Mucosa of descending colon (tissue), 3 donors: ENCODE results near the gene ZBTB20. TPM values are rescaled to one million over a fixed set of nuclear protein-coding genes. Genes with fewer than 3 reads are reported as not detected.
"Not testable (repeated sequence)": the region's sequence is repeated elsewhere in the genome, so short reads cannot be mapped to it uniquely, and the experiment has no call there.

ENCODE experiments used
- ATAC-seq: fragments of 200-7000 bp; cut with Tn5 transposase; one replicate; pipeline ENCODE4 v1.9.1; 2020; ENCODE audit warnings: mild to moderate bottlenecking, moderate library complexity
- DNase-seq, 3 donors: peaks; one replicate each; pipeline ENCODE4 v3.0.0-alpha.2; 2020
- H3K36me3 ChIP-seq: fragments of 200-600 bp; one replicate; pipeline ENCODE4 v1.8.0; 2021; ENCODE audit warnings: low read depth, mild to moderate bottlenecking
- H3K4me1 ChIP-seq: fragments of 200-600 bp; one replicate; pipeline ENCODE4 v1.8.0; 2021; ENCODE audit warnings: low read depth, mild to moderate bottlenecking
- H3K4me3 ChIP-seq: fragments of 200-600 bp; one replicate; pipeline ENCODE4 v1.8.0; 2021; ENCODE audit warnings: mild to moderate bottlenecking
- H3K9me3 ChIP-seq: fragments of 200-600 bp; one replicate; pipeline ENCODE4 v1.8.0; 2021; ENCODE audit warnings: mild to moderate bottlenecking
- intact Hi-C, 2 donors: fragments of 100-400 bp; cut with DNase I in 1 of 2; cut with micrococcal nuclease in 1 of 2; formaldehyde crosslinking; loops; one replicate each; pipeline versions ENCODE4 v1.11.0 to v1.11.1; 2022; cut with DNase I, micrococcal nuclease
- total RNA-seq, 3 donors: library from RNA; stranded (reverse); fragmentation: NEBNext Ultra II Directional in 2 of 3; extraction: Animal tissue kit (Norgen Biotek cat#: 25700) in 2 of 3; gene quantifications; one replicate each; pipeline versions ENCODE4 v1.2.1 to v1.2.4, GENCODE V29; 2021 to 2023
- TF ChIP-seq, protein P1 (sequence below): fragments of 200-600 bp; IDR thresholded peaks from one replicate; pipeline ENCODE4 v1.8.0; 2022; ENCODE audit warnings: antibody characterized with exemption, mild to moderate bottlenecking
- donor health status: DM: no; HTN: no; CAD: no; lungs with moderate emphysema.
- donor health status: DM: no; HTN: no; CAD: no.
- donor health status: DM: no; HTN: yes; CAD: no.

Gene ZBTB20
- total RNA-seq, 3 donors from 2014 or later: 30.6 to 85.6 (median 37.3) TPM

DNA sequence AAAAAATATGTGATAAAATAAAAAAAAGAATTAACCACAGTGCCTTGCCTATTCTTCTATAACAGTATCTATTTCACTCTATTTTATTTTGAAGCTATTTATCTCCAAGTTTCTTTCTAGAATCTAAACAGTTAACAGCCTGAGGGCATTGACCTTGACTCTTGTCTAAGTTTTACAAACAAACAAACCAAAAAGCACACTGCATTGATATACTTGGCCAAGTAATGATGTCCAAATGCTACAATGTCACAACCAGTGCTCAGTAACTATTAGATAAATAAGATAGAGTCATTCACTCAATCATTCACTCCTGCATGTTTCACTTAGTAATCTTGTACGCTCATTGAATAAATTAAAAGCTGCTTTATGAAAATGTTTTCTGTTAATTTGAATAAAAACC, 466.8 kb downstream of the ZBTB20 start:
- Histone ChIP-seq H3K4me1 (no peaks in the 10 kb centered on the region), H3K4me3 (no peak overlapping the region), H3K36me3 (no peaks in the 10 kb centered on the region), H3K9me3 (no peaks in the 10 kb centered on the region)
- ATAC-seq (no peak), DNase-seq (no peak)
- TF ChIP-seq, protein P1, sequence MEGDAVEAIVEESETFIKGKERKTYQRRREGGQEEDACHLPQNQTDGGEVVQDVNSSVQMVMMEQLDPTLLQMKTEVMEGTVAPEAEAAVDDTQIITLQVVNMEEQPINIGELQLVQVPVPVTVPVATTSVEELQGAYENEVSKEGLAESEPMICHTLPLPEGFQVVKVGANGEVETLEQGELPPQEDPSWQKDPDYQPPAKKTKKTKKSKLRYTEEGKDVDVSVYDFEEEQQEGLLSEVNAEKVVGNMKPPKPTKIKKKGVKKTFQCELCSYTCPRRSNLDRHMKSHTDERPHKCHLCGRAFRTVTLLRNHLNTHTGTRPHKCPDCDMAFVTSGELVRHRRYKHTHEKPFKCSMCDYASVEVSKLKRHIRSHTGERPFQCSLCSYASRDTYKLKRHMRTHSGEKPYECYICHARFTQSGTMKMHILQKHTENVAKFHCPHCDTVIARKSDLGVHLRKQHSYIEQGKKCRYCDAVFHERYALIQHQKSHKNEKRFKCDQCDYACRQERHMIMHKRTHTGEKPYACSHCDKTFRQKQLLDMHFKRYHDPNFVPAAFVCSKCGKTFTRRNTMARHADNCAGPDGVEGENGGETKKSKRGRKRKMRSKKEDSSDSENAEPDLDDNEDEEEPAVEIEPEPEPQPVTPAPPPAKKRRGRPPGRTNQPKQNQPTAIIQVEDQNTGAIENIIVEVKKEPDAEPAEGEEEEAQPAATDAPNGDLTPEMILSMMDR: no peak
- intact Hi-C loops: no loop called here

DNA sequence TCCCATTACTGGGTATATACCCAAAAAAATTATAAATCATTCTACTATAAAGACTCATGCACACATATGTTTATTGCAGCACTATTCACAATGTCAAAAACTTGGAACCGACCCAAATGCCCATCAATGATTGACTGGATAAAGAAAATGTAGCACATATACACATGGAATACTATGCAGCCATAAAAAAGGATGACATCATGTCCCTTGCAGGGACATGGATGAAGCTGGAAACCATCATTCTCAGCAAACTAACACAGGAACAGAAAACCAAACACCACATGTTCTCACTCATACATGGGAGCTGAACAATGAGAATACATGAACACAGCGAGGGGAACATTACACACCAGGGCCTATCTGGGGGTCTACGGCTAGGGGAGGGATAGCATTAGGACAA, 467.3 kb downstream of the ZBTB20 start:
- H3K4me1 ChIP-seq, H3K36me3 ChIP-seq, ATAC-seq, H3K9me3 ChIP-seq, H3K4me3 ChIP-seq, DNase-seq, intact Hi-C loops: not testable (repeated sequence)

DNA sequence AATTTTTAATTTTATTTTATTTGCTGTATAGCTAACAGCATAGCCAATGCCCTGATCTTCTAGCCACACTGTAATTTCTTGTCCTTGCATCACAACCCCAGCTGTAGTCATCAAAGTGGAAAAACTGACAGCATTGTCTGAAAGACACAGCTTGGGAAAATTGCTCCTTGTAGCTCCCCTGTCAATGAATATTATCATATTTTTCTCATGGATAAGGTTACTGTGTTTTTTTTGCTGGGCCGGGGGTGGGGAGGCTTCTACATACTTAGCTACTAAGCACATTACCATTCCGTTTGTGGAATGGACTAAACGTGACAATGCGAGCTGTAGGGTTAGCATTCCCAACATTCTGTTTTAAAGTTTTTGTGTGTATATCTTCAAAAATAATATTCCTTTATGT, 472.0 kb downstream of the ZBTB20 start:
- ATAC-seq (no peak), DNase-seq (no peak)
- intact Hi-C loops: no loop called here
- no peaks in the 10 kb centered on the region for H3K9me3 ChIP-seq
- TF ChIP-seq, protein P1: no peak
- H3K36me3 ChIP-seq: no peaks in the 10 kb centered on the region
- H3K4me3 ChIP-seq: no peak overlapping the region
- no peaks in the 10 kb centered on the region for H3K4me1 ChIP-seq

DNA sequence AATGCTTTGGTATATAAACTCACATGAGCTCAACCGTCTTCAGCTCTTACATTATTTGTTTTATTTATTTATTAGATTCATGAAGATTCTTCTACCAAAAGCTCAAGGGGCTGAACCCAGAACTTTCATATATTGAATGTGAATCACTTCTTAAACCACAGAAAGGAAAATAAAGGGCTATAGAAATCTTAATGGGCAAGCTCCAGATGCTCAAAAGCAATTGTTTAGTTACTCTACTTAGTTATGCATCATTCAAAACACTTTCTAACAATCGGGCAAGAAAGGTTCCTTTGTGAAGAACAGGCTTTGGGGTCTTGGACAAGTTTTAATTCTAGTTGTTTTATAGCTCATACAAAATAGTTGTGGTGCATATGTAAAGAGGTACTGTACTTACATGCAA, 473.1 kb downstream of the ZBTB20 start:
- TF ChIP-seq, protein P1: no peak
- DNase-seq: no peak
- intact Hi-C loops: no loop called here
- no peak for ATAC-seq
- H3K4me1 ChIP-seq: no peaks in the 10 kb centered on the region
- H3K36me3 ChIP-seq: no peaks in the 10 kb centered on the region
- H3K4me3 ChIP-seq: no peak overlapping the region
- H3K9me3 ChIP-seq: no peaks in the 10 kb centered on the region

DNA sequence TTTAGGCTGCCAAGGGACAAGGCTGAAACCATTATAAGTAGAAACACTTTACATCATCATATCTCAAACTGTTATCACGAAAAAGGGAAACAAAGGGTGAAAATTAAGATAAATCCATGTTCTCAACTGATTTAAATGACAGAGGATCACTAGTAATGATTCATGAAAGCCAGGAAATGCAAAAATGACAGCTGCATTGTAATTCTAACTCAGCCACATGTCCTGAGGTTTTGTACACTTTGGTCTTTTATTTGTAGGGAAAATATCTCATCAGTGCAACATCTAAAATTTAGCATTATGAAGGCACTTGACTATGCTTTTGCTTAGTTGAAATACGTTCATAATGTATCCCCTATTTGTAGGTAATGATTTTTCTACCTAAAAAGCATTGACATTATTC, 473.6 kb downstream of the ZBTB20 start:
- DNase-seq (no peak), ATAC-seq (no peak)
- Histone ChIP-seq H3K9me3 (no peaks in the 10 kb centered on the region), H3K4me3 (no peak overlapping the region), H3K36me3 (no peaks in the 10 kb centered on the region), H3K4me1 (no peaks in the 10 kb centered on the region)
- intact Hi-C loops: no loop called here
- TF ChIP-seq, protein P1: no peak

DNA sequence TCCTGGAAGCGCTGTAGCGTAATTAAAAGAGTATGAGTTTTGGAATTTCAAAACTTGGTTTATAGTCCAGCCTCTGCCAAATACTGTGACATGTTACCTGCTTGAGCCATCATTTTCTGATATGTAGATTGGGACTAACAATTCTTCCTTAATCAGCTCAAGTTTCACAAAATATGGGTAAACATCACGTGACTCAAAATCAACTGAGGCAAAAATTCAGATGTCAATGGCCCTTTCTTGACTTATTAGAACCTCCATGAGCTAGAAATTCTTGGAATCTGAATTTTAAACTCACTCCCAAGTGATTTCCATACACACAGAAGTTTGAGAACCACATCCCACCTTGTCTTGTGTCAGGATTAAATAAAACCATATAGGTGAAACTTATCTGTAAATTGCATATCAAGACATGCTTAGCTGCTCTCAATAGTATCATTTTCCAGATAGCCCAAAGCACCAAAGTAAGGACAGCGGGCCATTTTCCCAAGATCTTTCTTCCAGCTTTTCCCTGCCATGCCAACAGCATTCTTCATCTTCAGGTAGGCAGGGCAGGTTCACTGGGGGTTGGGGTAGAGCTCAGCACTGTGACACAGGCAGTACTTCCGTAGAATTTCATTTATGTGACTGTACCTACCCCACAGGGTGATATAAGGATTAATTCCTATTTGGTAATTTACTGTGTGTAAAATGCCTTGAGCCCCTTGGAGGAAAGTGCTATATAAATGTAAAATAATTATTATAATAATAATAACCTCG, 474.2 kb downstream of the ZBTB20 start:
- ATAC-seq: no peak

More for the DNA sequence above, 474.2 kb downstream of the ZBTB20 start:
- TF ChIP-seq, protein P1: no peak
- Histone ChIP-seq H3K4me1 (no peaks in the 10 kb centered on the region), H3K4me3 (no peak overlapping the region), H3K9me3 (no peaks in the 10 kb centered on the region), H3K36me3 (no peaks in the 10 kb centered on the region)
- intact Hi-C loops: no loop called here
- no peak for DNase-seq
